GM12878 (cell line): ENCODE results near the gene DMAC1.

ENCODE experiments used
- CBX3 ChIP-seq: fragments of 200-600 bp; sonication (generic); IDR thresholded peaks from 2 replicates; pipeline ENCODE4 v1.6.1; 2016; ENCODE audit warnings: low read depth, borderline replicate concordance
- SP1 ChIP-seq: IDR thresholded peaks from one replicate; pipeline ENCODE4 v1.6.1; 2011; ENCODE audit warnings: low read depth, low read length
- TF ChIP-seq, protein P1 (sequence below): IDR thresholded peaks from 2 replicates; pipeline ENCODE4 v1.6.1; 2012; ENCODE audit warnings: low read depth, low read length, improper control_type of control experiment
- TF ChIP-seq, protein P2 (sequence below): IDR thresholded peaks from 2 replicates; pipeline ENCODE4 v1.6.1; 2012; ENCODE audit warnings: mild to moderate bottlenecking, low read depth, low read length
- TF ChIP-seq, protein P3 (sequence below), 3 experiments: IDR thresholded peaks in 2 of 3; conservative IDR thresholded peaks in 1 of 3; 2 replicates each; pipeline ENCODE4 v1.5.1; 2011; ENCODE audit warnings: low read depth in 3 of 3, low read length in 3 of 3, mild to moderate bottlenecking in 3 of 3, control low read depth in 2 of 3, moderate library complexity in 2 of 3, inconsistent platforms in 1 of 3, mixed read lengths in 1 of 3; ENCODE audit not compliant: control insufficient read depth in 2 of 3, insufficient read depth in 1 of 3; ENCODE audit errors: extremely low read depth in 1 of 3
- TF ChIP-seq, protein P4 (sequence below): IDR thresholded peaks from 2 replicates; pipeline ENCODE4 v1.6.1; 2011; ENCODE audit warnings: low read depth, mild to moderate bottlenecking, low read length, moderate library complexity, borderline replicate concordance; ENCODE audit errors: extremely low read depth

DNA sequence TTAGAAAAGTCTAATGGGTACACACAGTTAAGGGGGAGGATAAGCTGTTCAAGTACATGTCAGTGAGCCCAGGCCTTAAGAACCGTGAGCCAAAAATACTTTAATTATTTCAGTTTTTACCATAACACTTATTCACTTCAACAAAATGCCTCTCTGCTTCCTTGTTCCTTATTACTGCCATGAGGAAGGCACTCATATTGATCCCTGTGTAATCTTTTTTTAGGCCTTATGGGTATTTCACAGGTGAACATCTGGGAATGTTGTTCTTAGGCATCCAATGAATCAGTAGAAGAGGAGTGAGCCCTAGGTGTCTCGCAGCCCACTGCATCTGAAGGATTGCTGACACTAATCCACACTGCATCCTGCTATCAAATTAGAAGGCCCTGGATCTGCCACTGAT, 13.5 kb upstream of the DMAC1 start:
- TF ChIP-seq, protein P1, sequence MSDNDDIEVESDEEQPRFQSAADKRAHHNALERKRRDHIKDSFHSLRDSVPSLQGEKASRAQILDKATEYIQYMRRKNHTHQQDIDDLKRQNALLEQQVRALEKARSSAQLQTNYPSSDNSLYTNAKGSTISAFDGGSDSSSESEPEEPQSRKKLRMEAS: no peak
- TF ChIP-seq, protein P2, sequence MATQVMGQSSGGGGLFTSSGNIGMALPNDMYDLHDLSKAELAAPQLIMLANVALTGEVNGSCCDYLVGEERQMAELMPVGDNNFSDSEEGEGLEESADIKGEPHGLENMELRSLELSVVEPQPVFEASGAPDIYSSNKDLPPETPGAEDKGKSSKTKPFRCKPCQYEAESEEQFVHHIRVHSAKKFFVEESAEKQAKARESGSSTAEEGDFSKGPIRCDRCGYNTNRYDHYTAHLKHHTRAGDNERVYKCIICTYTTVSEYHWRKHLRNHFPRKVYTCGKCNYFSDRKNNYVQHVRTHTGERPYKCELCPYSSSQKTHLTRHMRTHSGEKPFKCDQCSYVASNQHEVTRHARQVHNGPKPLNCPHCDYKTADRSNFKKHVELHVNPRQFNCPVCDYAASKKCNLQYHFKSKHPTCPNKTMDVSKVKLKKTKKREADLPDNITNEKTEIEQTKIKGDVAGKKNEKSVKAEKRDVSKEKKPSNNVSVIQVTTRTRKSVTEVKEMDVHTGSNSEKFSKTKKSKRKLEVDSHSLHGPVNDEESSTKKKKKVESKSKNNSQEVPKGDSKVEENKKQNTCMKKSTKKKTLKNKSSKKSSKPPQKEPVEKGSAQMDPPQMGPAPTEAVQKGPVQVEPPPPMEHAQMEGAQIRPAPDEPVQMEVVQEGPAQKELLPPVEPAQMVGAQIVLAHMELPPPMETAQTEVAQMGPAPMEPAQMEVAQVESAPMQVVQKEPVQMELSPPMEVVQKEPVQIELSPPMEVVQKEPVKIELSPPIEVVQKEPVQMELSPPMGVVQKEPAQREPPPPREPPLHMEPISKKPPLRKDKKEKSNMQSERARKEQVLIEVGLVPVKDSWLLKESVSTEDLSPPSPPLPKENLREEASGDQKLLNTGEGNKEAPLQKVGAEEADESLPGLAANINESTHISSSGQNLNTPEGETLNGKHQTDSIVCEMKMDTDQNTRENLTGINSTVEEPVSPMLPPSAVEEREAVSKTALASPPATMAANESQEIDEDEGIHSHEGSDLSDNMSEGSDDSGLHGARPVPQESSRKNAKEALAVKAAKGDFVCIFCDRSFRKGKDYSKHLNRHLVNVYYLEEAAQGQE: no peak
- TF ChIP-seq CBX3 (no peak), SP1 (no peak)
- TF ChIP-seq, protein P3, sequence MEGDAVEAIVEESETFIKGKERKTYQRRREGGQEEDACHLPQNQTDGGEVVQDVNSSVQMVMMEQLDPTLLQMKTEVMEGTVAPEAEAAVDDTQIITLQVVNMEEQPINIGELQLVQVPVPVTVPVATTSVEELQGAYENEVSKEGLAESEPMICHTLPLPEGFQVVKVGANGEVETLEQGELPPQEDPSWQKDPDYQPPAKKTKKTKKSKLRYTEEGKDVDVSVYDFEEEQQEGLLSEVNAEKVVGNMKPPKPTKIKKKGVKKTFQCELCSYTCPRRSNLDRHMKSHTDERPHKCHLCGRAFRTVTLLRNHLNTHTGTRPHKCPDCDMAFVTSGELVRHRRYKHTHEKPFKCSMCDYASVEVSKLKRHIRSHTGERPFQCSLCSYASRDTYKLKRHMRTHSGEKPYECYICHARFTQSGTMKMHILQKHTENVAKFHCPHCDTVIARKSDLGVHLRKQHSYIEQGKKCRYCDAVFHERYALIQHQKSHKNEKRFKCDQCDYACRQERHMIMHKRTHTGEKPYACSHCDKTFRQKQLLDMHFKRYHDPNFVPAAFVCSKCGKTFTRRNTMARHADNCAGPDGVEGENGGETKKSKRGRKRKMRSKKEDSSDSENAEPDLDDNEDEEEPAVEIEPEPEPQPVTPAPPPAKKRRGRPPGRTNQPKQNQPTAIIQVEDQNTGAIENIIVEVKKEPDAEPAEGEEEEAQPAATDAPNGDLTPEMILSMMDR (IDR thresholded peaks at IDR 0.05 in 2 of 3, conservative IDR thresholded peaks at IDR 0.05 in 1 of 3; ENCODE audit: control insufficient read depth in 2 of 3, extremely low read depth in 1 of 3, insufficient read depth in 1 of 3, low read depth in 3 of 3, low read length in 3 of 3): no peak
- TF ChIP-seq, protein P4, sequence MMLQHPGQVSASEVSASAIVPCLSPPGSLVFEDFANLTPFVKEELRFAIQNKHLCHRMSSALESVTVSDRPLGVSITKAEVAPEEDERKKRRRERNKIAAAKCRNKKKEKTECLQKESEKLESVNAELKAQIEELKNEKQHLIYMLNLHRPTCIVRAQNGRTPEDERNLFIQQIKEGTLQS: no peak
